Activated T-helper 17 cell treated with anti-CD3 and anti-CD28 coated beads, Interleukin-2, amount 50 U/mL, for 72 hours (primary cell): Measurements from ENCODE around the gene PACS2. TPM values are rescaled to one million over a fixed set of nuclear protein-coding genes. Genes with fewer than 3 reads are reported as not detected.
A peak's percentile ranks its signal among the peaks of the same experiment; 100 is the strongest.
"Not testable (repeated sequence)": the region's sequence is repeated elsewhere in the genome, so short reads cannot be mapped to it uniquely, and the experiment has no call there.

ENCODE experiments used
- ATAC-seq: fragments of 150-1000 bp; cut with Tn5 transposase; replicated peaks from 2 replicates; pipeline ENCODE4 v1.10.0; 2021; ENCODE audit warnings: mild to moderate bottlenecking, moderate library complexity
- H3K27ac Mint-ChIP-seq: one replicate; pipeline ENCODE4 v1.8.0; 2022; ENCODE audit warnings: mixed read lengths
- H3K27me3 Mint-ChIP-seq: one replicate; pipeline ENCODE4 v1.8.0; 2022; ENCODE audit warnings: mixed read lengths
- H3K36me3 Mint-ChIP-seq: one replicate; pipeline ENCODE4 v1.8.0; 2022; ENCODE audit warnings: low read depth, mild to moderate bottlenecking, mixed read lengths
- H3K4me1 Mint-ChIP-seq: one replicate; pipeline ENCODE4 v1.8.0; 2022; ENCODE audit warnings: mixed read lengths
- H3K4me3 Mint-ChIP-seq: one replicate; pipeline ENCODE4 v1.8.0; 2022; ENCODE audit warnings: mild to moderate bottlenecking, mixed read lengths
- H3K9me3 Mint-ChIP-seq: one replicate; pipeline ENCODE4 v1.8.0; 2022; ENCODE audit warnings: mixed read lengths
- total RNA-seq, 2 donors: library from RNA; stranded (reverse); gene quantifications; one replicate each; pipeline ENCODE4 v1.2.3, GENCODE V29; 2022

Gene PACS2
- 10 to 100 TPM; 26.4 to 30.0 TPM for total RNA-seq

DNA sequence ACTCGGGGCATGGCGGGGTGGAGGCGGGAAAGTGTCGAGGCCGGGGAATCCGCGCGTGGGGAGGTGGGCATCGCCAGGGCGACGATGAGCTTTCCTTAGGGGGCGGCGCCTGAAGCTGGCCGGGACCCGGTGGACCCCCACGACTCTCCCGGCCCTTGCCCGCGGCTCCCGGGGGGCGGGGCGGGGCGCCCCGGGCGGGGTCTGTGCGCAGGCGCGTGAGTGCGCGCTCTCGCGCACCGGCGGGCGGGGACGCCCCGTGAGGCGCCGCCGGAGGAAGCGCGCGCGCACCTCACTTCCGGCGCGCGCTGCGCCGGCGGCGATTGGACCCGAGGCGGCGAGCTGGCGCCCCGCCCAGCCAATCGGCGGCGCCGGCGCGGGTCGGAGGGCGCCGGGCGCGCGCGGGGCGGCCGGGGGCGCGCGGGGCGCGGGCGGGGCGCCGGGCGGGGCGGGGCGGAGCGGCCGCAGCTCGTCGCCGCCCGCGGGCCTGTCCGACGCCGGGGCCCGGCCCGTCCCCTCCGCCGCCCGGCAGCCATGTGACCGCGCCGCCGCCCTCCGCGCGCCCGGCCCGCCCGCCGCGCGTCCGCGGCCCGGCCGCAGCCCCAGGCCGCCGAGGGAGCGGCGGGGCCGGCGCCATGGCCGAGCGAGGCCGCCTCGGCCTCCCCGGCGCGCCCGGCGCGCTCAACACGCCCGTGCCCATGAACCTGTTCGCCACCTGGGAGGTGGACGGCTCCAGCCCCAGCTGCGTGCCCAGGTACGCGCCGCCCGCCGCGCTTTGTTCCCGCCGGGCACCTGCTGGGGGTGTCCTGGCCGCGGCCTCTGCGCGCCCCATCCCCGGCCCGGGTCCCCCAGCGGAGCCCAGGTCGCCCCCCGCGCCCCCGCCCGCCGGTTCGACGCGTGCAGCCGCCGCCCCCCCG lies at the start of gene PACS2:
TSS of gene PACS2 (plus strand) at position 462 of the 914 bp plus-strand sequence. CDS start at position 633, 171 bp downstream.
- peak; percentile 84 for ATAC-seq
- no peaks in the 10 kb centered on the region for H3K36me3 Mint-ChIP-seq
- H3K9me3 Mint-ChIP-seq = no peaks in the 10 kb centered on the region
- H3K27ac Mint-ChIP-seq = peak within 1 kb of the TSS; percentile 81
- H3K4me3 Mint-ChIP-seq = peak within 1 kb of the TSS; percentile 81
- no peaks in the 10 kb centered on the region for H3K27me3 Mint-ChIP-seq
- peaks cover 3% of the 10 kb centered on the region for H3K4me1 Mint-ChIP-seq

- Mint-ChIP-seq H3K9me3 (no peaks in the 10 kb centered on the region), H3K27ac (no peak overlapping the region), H3K4me3 (no peak overlapping the region), H3K36me3 (peaks cover 8% of the 10 kb centered on the region), H3K4me1 (peaks cover 5% of the 10 kb centered on the region), H3K27me3 (no peaks in the 10 kb centered on the region)
- ATAC-seq = no peak
Measured at GRCh38 chr14:105267820-105268548, 46.6 kb upstream of the PACS2 start.

GRCh38 chr14:105268736-105269354 lies 45.7 kb upstream of the PACS2 start:
- Mint-ChIP-seq H3K27ac (peak overlapping the region; percentile 65), H3K36me3 (peaks cover 5% of the 10 kb centered on the region), H3K27me3 (no peaks in the 10 kb centered on the region), H3K4me1 (peaks cover 5% of the 10 kb centered on the region), H3K9me3 (no peaks in the 10 kb centered on the region), H3K4me3 (no peak overlapping the region)
- ATAC-seq = no peak

- Mint-ChIP-seq H3K27me3 (no peaks in the 10 kb centered on the region), H3K9me3 (no peaks in the 10 kb centered on the region), H3K36me3 (no peaks in the 10 kb centered on the region), H3K4me3 (no peak overlapping the region), H3K4me1 (peaks cover 5% of the 10 kb centered on the region), H3K27ac (no peak overlapping the region)
- ATAC-seq = no peak
Measured at GRCh38 chr14:105269405-105269804, 45.1 kb upstream of the PACS2 start.

DNA sequence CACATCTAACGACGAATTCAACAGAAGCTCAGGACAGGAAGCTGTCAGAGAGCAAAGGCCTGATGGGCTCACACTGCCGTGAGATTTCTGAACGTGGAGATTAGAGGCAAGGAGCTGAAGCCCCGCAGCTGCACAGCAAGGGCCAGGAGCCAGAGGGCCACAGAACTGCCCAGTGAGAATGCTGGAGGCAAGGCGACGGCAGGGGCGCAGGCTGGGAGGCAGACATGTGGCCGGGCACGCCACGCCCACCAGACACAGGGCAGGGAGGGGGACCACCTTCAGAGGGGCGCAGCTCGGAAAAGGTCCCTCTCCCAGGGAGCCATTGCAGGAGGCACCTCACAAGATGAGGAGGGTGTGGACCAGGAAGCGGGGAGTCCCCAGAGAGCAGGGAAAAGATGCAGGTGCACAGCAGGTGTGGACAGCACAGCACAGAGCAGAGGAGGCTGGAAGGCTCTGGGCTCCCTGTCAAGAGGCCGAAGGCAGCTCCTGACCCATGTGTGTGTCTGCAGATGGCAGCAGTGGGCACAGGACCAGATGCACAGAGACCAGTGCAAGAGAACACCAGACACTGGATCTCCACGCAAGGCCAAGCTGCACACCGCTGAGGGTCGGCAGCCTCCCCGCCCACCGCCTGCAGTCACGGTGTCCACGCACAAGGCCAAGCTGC lies 43.2 kb upstream of the PACS2 start:
- ATAC-seq = no peak
- Mint-ChIP-seq H3K4me1 (peaks cover 5% of the 10 kb centered on the region), H3K4me3 (no peak overlapping the region), H3K9me3 (no peaks in the 10 kb centered on the region), H3K27me3 (no peaks in the 10 kb centered on the region), H3K27ac (no peak overlapping the region), H3K36me3 (no peaks in the 10 kb centered on the region)

GRCh38 chr14:105272623-105273022 lies 41.9 kb upstream of the PACS2 start:
- no peaks in the 10 kb centered on the region for H3K27me3 Mint-ChIP-seq
- peaks cover 5% of the 10 kb centered on the region for H3K4me1 Mint-ChIP-seq
- no peaks in the 10 kb centered on the region for H3K9me3 Mint-ChIP-seq
- H3K4me3 Mint-ChIP-seq = no peak overlapping the region
- no peak overlapping the region for H3K27ac Mint-ChIP-seq
- no peak for ATAC-seq
- no peaks in the 10 kb centered on the region for H3K36me3 Mint-ChIP-seq

DNA sequence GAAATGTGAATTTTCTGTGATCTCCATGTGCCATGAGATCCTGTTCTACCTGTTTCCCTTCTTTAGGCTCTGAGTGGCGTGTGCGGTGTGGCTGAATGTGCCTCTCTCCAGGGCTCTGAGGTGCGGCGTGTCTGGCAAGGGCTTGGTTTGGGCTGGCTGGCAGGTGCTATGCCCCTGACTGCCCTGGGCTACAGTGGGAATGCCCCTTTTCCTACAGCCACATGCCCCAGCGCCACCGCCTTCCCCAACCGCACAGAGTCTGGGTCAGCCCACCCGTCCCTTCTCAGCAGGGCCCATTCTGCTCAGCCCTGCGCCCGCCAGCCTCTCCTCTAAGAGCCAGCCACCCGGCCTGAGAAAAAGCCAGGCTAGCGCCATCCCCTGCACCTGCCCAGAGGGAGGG lies 41.5 kb upstream of the PACS2 start:
- no peak overlapping the region for H3K27ac Mint-ChIP-seq

GRCh38 chr14:105274637-105275036 lies 39.9 kb upstream of the PACS2 start:
- no peaks in the 10 kb centered on the region for H3K27me3 Mint-ChIP-seq
- H3K36me3 Mint-ChIP-seq = no peaks in the 10 kb centered on the region
- H3K9me3 Mint-ChIP-seq = no peaks in the 10 kb centered on the region
- H3K4me3 Mint-ChIP-seq = no peak overlapping the region
- no peak for ATAC-seq
- peaks cover 5% of the 10 kb centered on the region for H3K4me1 Mint-ChIP-seq
- no peak overlapping the region for H3K27ac Mint-ChIP-seq

More for the DNA sequence above, 41.5 kb upstream of the PACS2 start:
- H3K4me3 Mint-ChIP-seq = no peak overlapping the region
- ATAC-seq = no peak
- no peaks in the 10 kb centered on the region for H3K9me3 Mint-ChIP-seq
- peaks cover 5% of the 10 kb centered on the region for H3K4me1 Mint-ChIP-seq
- H3K36me3 Mint-ChIP-seq = no peaks in the 10 kb centered on the region
- no peaks in the 10 kb centered on the region for H3K27me3 Mint-ChIP-seq

- H3K27me3 Mint-ChIP-seq = no peaks in the 10 kb centered on the region
- no peak for ATAC-seq
- H3K4me1 Mint-ChIP-seq = peaks cover 5% of the 10 kb centered on the region
- no peaks in the 10 kb centered on the region for H3K9me3 Mint-ChIP-seq
- no peak overlapping the region for H3K4me3 Mint-ChIP-seq
- peak overlapping the region; percentile 68 for H3K27ac Mint-ChIP-seq
- no peaks in the 10 kb centered on the region for H3K36me3 Mint-ChIP-seq
Measured at GRCh38 chr14:105275267-105275946, 39.1 kb upstream of the PACS2 start.

GRCh38 chr14:105277448-105277847 lies 37.1 kb upstream of the PACS2 start:
- not testable (repeated sequence) for H3K4me1 Mint-ChIP-seq, H3K27ac Mint-ChIP-seq, H3K4me3 Mint-ChIP-seq

GRCh38 chr14:105279642-105280361 lies 34.7 kb upstream of the PACS2 start:
- H3K27ac Mint-ChIP-seq = no peak overlapping the region
- peaks cover 17% of the 10 kb centered on the region for H3K4me1 Mint-ChIP-seq
- no peaks in the 10 kb centered on the region for H3K27me3 Mint-ChIP-seq
- H3K4me3 Mint-ChIP-seq = no peak overlapping the region
- no peak for ATAC-seq
- no peaks in the 10 kb centered on the region for H3K9me3 Mint-ChIP-seq
- peaks cover 5% of the 10 kb centered on the region for H3K36me3 Mint-ChIP-seq

More at GRCh38 chr14:105277448-105277847, 37.1 kb upstream of the PACS2 start:
- not testable (repeated sequence) for ATAC-seq, H3K9me3 Mint-ChIP-seq, H3K36me3 Mint-ChIP-seq, H3K27me3 Mint-ChIP-seq

- H3K36me3 Mint-ChIP-seq = peaks cover 13% of the 10 kb centered on the region
- no peaks in the 10 kb centered on the region for H3K27me3 Mint-ChIP-seq
- H3K4me3 Mint-ChIP-seq = no peak overlapping the region
- H3K9me3 Mint-ChIP-seq = no peaks in the 10 kb centered on the region
- H3K4me1 Mint-ChIP-seq = peaks cover 21% of the 10 kb centered on the region
- no peak overlapping the region for H3K27ac Mint-ChIP-seq
- no peak for ATAC-seq
Measured at GRCh38 chr14:105280525-105280924, 34.0 kb upstream of the PACS2 start.

- peak; percentile 39 for ATAC-seq
- H3K27me3 Mint-ChIP-seq = no peaks in the 10 kb centered on the region
- H3K9me3 Mint-ChIP-seq = no peaks in the 10 kb centered on the region
- peak overlapping the region; percentile 1 for H3K27ac Mint-ChIP-seq
- peaks cover 17% of the 10 kb centered on the region for H3K36me3 Mint-ChIP-seq
- H3K4me3 Mint-ChIP-seq = no peak overlapping the region
- peaks cover 25% of the 10 kb centered on the region for H3K4me1 Mint-ChIP-seq
Measured at GRCh38 chr14:105281371-105282097, 33.0 kb upstream of the PACS2 start.
